Astrocyte (in vitro differentiated cells and primary cell): ENCODE data around the gene MYO6. TPM values are rescaled to one million over a fixed set of nuclear protein-coding genes. Genes with fewer than 3 reads are reported as not detected.

ENCODE experiments used
- DNase-seq: peaks from one replicate; pipeline ENCODE4 v3.0.0-alpha.2; 2010; ENCODE audit warnings: low read depth
- FAIRE-seq: peaks from 2 replicates; lab custom pipeline; 2011; peaks lifted over from hg19 to GRCh38; lab: Jason Lieb, UNC
- H2AFZ ChIP-seq: 2 replicates; pipeline ENCODE4 v1.6.0; 2012; ENCODE audit warnings: low read depth, low read length, inconsistent platforms
- H3K27ac ChIP-seq: 2 replicates; pipeline ENCODE4 v1.5.1; 2011; ENCODE audit warnings: low read depth, low read length, inconsistent platforms
- H3K27me3 ChIP-seq: 2 replicates; pipeline ENCODE4 v1.6.0; 2011; ENCODE audit warnings: low read length, inconsistent platforms; ENCODE audit not compliant: insufficient read depth
- H3K36me3 ChIP-seq: 2 replicates; pipeline ENCODE4 v1.5.1; 2011; ENCODE audit warnings: low read length, inconsistent platforms; ENCODE audit not compliant: insufficient read depth
- H3K4me1 ChIP-seq: 2 replicates; pipeline ENCODE4 v1.5.1; 2011; ENCODE audit warnings: low read length, inconsistent platforms; ENCODE audit not compliant: insufficient read depth
- H3K4me2 ChIP-seq: 2 replicates; pipeline ENCODE4 v1.6.0; 2012; ENCODE audit warnings: low read length, inconsistent platforms
- H3K4me3 ChIP-seq: 2 replicates; pipeline ENCODE4 v1.5.1; 2011; ENCODE audit warnings: low read depth, mild to moderate bottlenecking, low read length, inconsistent platforms; ENCODE audit not compliant: insufficient read depth
- H3K79me2 ChIP-seq: 2 replicates; pipeline ENCODE4 v1.6.0; 2012; ENCODE audit warnings: mild to moderate bottlenecking, low read length, inconsistent platforms; ENCODE audit not compliant: insufficient read depth
- H3K9ac ChIP-seq: 2 replicates; pipeline ENCODE4 v1.6.0; 2012; ENCODE audit warnings: mild to moderate bottlenecking, low read length, inconsistent platforms
- H3K9me3 ChIP-seq: 2 replicates; pipeline ENCODE4 v1.5.1; 2012; ENCODE audit warnings: low read depth, mild to moderate bottlenecking, low read length, inconsistent platforms; ENCODE audit not compliant: insufficient read depth
- H4K20me1 ChIP-seq: 2 replicates; pipeline ENCODE4 v1.6.0; 2012; ENCODE audit warnings: low read length, inconsistent platforms; ENCODE audit not compliant: insufficient read depth
- H3K27ac Mint-ChIP-seq: one replicate; pipeline ENCODE4 v1.8.0; 2021; ENCODE audit warnings: mild to moderate bottlenecking, mixed read lengths; ENCODE audit not compliant: unreplicated experiment
- H3K27me3 Mint-ChIP-seq: one replicate; pipeline ENCODE4 v1.8.0; 2021; ENCODE audit warnings: low read depth, mixed read lengths; ENCODE audit not compliant: unreplicated experiment
- H3K36me3 Mint-ChIP-seq: one replicate; pipeline ENCODE4 v1.8.0; 2021; ENCODE audit warnings: low read depth, mixed read lengths; ENCODE audit not compliant: unreplicated experiment
- H3K4me1 Mint-ChIP-seq: one replicate; pipeline ENCODE4 v1.8.0; 2021; ENCODE audit warnings: low read depth, mixed read lengths; ENCODE audit not compliant: unreplicated experiment
- H3K4me3 Mint-ChIP-seq: one replicate; pipeline ENCODE4 v1.8.0; 2021; ENCODE audit warnings: mild to moderate bottlenecking, moderate library complexity, mixed read lengths; ENCODE audit not compliant: unreplicated experiment
- H3K9me3 Mint-ChIP-seq: one replicate; pipeline ENCODE4 v1.8.0; 2021; ENCODE audit warnings: mild to moderate bottlenecking, mixed read lengths; ENCODE audit not compliant: unreplicated experiment
- EZH2 ChIP-seq: IDR thresholded peaks from 2 replicates; pipeline ENCODE4 v1.6.1; 2012; ENCODE audit warnings: mild to moderate bottlenecking, low read length, inconsistent platforms; ENCODE audit not compliant: insufficient read depth
- total RNA-seq: library from RNA; stranded (reverse); gene quantifications from 2 replicates; pipeline ENCODE4 v1.2.1, GENCODE V29; 2021
- TF ChIP-seq, protein P1 (sequence below): IDR thresholded peaks from 2 replicates; pipeline ENCODE4 v1.5.1; 2011; ENCODE audit warnings: low read depth, mild to moderate bottlenecking, inconsistent platforms, low read length, moderate library complexity; ENCODE audit not compliant: insufficient read depth

The MYO6 gene
- total RNA-seq, 1 donor from 2014 or later = 33.1 TPM

DNA sequence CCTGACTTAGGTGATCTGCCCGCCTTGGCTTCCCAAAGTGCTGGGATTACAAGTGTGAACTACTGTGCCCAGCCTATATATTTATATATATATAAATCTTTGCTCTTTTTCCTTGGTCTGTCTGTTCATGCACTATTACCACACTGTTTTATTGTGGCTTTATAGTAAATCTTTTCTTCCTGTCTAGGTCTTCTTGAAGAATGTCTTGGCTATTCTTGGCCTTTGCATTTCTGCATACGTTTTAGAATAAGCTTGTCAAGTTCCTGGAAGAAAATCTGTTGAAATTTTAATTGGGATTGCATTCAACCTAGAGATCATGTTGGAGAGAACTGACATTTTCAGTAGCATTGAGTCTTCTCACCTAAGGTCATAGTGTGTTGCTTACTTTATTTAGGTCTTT, 37.1 kb downstream of the MYO6 start:
- no peak overlapping the region for H2AFZ ChIP-seq
- peaks cover 7% of the 10 kb centered on the region for H3K4me1 Mint-ChIP-seq
- H3K4me3 Mint-ChIP-seq = no peak overlapping the region
- H3K27me3 Mint-ChIP-seq = no peaks in the 10 kb centered on the region
- H3K36me3 Mint-ChIP-seq = no peaks in the 10 kb centered on the region
- TF ChIP-seq, protein P1, sequence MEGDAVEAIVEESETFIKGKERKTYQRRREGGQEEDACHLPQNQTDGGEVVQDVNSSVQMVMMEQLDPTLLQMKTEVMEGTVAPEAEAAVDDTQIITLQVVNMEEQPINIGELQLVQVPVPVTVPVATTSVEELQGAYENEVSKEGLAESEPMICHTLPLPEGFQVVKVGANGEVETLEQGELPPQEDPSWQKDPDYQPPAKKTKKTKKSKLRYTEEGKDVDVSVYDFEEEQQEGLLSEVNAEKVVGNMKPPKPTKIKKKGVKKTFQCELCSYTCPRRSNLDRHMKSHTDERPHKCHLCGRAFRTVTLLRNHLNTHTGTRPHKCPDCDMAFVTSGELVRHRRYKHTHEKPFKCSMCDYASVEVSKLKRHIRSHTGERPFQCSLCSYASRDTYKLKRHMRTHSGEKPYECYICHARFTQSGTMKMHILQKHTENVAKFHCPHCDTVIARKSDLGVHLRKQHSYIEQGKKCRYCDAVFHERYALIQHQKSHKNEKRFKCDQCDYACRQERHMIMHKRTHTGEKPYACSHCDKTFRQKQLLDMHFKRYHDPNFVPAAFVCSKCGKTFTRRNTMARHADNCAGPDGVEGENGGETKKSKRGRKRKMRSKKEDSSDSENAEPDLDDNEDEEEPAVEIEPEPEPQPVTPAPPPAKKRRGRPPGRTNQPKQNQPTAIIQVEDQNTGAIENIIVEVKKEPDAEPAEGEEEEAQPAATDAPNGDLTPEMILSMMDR = no peak
- no peak for TF ChIP-seq EZH2
- no peak for FAIRE-seq
- H3K9me3 Mint-ChIP-seq = no peaks in the 10 kb centered on the region
- H3K79me2 ChIP-seq = no peaks in the 10 kb centered on the region
- H3K4me1 ChIP-seq = no peaks in the 10 kb centered on the region
- H3K36me3 ChIP-seq = no peaks in the 10 kb centered on the region
- no peak overlapping the region for H3K4me3 ChIP-seq
- no peak overlapping the region for H3K27ac Mint-ChIP-seq
- H3K9ac ChIP-seq = no peak overlapping the region
- H3K4me2 ChIP-seq = no peak overlapping the region
- H3K9me3 ChIP-seq = no peaks in the 10 kb centered on the region
- H3K27ac ChIP-seq = no peak overlapping the region
- H3K27me3 ChIP-seq = no peaks in the 10 kb centered on the region
- DNase-seq = no peak
- H4K20me1 ChIP-seq = no peaks in the 10 kb centered on the region

DNA sequence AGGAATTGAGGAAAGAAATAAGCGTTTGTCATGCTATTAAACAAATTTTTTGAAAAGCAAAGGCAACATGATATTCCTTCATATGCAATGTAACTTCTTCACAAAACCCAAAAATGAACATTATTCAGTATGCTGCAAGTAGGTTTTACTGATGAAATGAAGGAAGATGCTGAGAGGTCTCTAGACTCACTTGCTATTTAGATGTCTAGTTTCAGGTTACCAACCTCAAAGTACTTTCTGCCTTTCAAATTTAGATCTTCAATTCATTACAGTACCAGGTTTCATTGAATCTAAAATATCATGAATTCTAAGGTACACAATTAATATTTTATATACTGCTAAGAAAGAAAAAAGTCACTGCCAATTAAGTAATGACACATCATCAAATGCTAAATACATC, 39.9 kb downstream of the MYO6 start:
- H3K27ac Mint-ChIP-seq = no peak overlapping the region
- H3K4me1 Mint-ChIP-seq = peaks cover 5% of the 10 kb centered on the region
- no peaks in the 10 kb centered on the region for H3K36me3 Mint-ChIP-seq
- no peaks in the 10 kb centered on the region for H3K27me3 Mint-ChIP-seq
- H3K9me3 ChIP-seq = no peaks in the 10 kb centered on the region
- no peak for FAIRE-seq
- H4K20me1 ChIP-seq = no peaks in the 10 kb centered on the region
- no peaks in the 10 kb centered on the region for H3K36me3 ChIP-seq
- H3K4me2 ChIP-seq = no peak overlapping the region
- no peaks in the 10 kb centered on the region for H3K9me3 Mint-ChIP-seq
- no peak overlapping the region for H3K4me3 ChIP-seq
- H3K4me3 Mint-ChIP-seq = no peak overlapping the region
- DNase-seq = no peak
- TF ChIP-seq, protein P1 = no peak
- no peak for TF ChIP-seq EZH2
- no peak overlapping the region for H3K27ac ChIP-seq
- H3K27me3 ChIP-seq = no peaks in the 10 kb centered on the region
- H3K4me1 ChIP-seq = no peaks in the 10 kb centered on the region
- H3K79me2 ChIP-seq = no peaks in the 10 kb centered on the region
- no peak overlapping the region for H2AFZ ChIP-seq
- no peak overlapping the region for H3K9ac ChIP-seq

DNA sequence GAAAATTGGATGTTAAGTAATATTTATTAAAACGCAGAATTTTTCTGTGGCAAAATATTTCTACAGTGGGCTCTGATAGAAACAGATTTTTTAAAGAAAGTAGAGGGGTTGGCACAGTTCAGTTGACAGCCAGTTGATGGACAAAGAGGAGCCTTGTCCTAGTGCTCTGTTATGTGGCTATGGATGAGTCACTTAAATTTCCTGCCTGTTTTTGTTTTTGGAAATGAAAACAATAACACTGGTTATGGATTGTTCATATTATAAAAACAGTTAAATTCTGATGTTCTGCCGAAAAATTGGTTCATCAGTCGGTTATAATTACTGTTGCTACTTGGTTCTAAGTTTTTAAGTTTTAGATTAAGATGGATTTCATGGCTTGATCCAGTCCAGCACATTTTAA, 42.8 kb downstream of the MYO6 start:
- Histone ChIP-seq H3K27ac (no peak overlapping the region), H3K79me2 (no peaks in the 10 kb centered on the region), H3K27me3 (no peaks in the 10 kb centered on the region), H3K4me2 (no peak overlapping the region), H3K4me1 (no peaks in the 10 kb centered on the region), H2AFZ (no peak overlapping the region), H3K4me3 (no peak overlapping the region), H3K9ac (no peak overlapping the region), H4K20me1 (no peaks in the 10 kb centered on the region), H3K36me3 (no peaks in the 10 kb centered on the region), H3K9me3 (no peaks in the 10 kb centered on the region)
- TF ChIP-seq EZH2 = no peak
- TF ChIP-seq, protein P1 = no peak
- no peaks in the 10 kb centered on the region for H3K27me3 Mint-ChIP-seq
- peaks cover 11% of the 10 kb centered on the region for H3K4me1 Mint-ChIP-seq
- no peak overlapping the region for H3K27ac Mint-ChIP-seq
- no peaks in the 10 kb centered on the region for H3K36me3 Mint-ChIP-seq
- no peak for FAIRE-seq
- no peak for DNase-seq
- no peaks in the 10 kb centered on the region for H3K9me3 Mint-ChIP-seq
- H3K4me3 Mint-ChIP-seq = no peak overlapping the region
